Activated CD8-positive, alpha-beta memory T cell treated with anti-CD3 and anti-CD28 coated beads, Interleukin-2, amount 50 U/mL, for 48 hours (primary cell): ENCODE results near the gene LPP.
"Not testable (repeated sequence)": the region's sequence is repeated elsewhere in the genome, so short reads cannot be mapped to it uniquely, and the experiment has no call there.

Experiments
- DNase-seq: peaks from one replicate; pipeline ENCODE4 v3.0.0-alpha.2; 2020

Gene LPP

GRCh38 chr3:188617270-188617669 lies 463.3 kb downstream of the LPP start:
- DNase-seq = no peak

DNA sequence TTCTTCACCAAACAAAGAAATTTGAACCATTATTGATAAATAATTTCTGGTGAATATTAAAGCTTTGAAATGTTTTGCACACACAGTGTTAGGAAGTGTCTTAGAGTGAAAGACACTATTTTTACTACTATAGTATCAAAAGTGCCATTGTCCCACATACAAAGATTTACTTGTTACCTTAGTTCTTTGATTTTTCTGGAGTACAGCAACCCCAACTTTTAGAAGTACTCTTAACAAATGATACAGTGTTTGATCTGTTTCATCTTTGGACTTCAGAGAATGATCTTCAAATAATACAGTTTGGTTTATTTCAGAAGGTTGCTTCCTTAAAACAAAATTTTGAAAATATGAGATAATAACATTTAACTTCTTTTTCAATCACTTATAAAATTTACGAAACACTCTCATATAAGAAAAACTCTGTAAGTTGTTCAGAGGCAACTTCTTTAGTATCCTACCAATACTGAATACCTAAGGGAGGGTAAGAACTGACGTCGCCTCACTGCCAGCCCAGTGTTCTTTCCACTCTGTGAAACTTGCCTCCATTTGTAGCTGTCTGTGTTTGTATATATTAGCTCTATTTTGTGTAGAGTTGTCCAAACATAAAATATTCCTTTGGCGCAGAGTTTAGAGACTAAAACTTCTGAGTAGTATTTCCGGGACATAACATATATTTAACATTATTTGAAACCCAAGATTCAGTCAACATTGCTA lies 464.2 kb downstream of the LPP start:
- DNase-seq = no peak

DNA sequence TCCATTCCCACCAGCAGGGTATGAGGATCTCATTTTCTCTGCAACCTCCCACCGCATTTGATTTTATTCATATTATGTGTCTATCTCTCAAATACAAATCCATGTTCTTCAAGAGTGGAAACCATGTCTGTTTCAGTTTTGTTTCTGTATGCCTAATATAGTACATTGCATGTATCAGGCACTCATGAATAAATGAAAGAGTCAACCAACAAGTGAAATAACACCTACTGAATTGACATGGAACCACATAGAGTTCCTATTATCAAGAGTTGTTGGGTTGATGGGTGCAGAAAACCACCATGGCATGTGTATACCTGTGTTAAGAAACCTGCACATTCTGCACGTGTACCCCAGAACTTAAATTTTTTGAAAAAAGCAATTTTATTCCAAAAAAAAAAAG lies 466.8 kb downstream of the LPP start:
- no peak for DNase-seq

GRCh38 chr3:188624384-188624783 lies 470.4 kb downstream of the LPP start:
- DNase-seq = no peak

- no peak for DNase-seq
Measured at GRCh38 chr3:188624828-188625227, 470.9 kb downstream of the LPP start.

GRCh38 chr3:188627652-188628051 lies 473.7 kb downstream of the LPP start:
- DNase-seq = no peak

GRCh38 chr3:188631291-188632010 lies 477.5 kb downstream of the LPP start:
- no peak for DNase-seq

DNA sequence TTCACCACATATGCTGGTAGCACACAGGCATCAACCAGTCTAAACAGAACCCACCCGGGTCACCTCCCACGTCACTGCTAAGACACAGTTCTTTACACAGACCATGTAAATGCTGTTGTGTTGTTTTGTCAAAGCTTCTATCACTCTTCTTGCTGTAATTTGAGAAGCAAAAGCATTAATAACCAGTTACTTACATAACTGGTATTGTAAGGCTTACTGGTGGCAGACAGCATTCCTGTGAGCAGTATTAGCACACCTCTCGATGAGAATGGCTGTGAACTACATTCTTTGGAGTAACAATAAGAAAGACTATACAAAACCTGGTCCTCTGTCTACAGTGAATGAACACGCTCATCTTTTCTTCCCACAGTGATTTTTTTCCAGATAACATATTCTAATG lies 479.2 kb downstream of the LPP start:
- DNase-seq = no peak

DNA sequence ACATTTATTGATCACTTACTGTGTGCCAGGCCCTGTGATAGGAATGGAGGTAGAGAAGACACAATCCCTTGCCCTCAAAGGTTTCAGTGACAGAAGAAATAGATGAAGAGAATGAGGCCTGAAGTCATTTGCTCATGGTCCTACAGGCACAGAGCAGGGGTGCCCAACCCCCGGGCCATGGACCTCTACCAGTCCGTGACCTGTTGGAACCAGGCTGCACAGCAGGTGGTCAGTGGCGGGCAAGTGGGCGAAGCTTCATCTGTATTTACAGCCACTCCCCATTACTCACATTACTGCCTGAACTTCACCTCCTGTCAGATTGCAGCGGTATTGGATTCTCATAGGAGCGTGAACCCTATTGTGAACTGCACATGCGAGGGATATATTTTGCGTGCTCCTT lies 480.3 kb downstream of the LPP start:
- DNase-seq = no peak

DNA sequence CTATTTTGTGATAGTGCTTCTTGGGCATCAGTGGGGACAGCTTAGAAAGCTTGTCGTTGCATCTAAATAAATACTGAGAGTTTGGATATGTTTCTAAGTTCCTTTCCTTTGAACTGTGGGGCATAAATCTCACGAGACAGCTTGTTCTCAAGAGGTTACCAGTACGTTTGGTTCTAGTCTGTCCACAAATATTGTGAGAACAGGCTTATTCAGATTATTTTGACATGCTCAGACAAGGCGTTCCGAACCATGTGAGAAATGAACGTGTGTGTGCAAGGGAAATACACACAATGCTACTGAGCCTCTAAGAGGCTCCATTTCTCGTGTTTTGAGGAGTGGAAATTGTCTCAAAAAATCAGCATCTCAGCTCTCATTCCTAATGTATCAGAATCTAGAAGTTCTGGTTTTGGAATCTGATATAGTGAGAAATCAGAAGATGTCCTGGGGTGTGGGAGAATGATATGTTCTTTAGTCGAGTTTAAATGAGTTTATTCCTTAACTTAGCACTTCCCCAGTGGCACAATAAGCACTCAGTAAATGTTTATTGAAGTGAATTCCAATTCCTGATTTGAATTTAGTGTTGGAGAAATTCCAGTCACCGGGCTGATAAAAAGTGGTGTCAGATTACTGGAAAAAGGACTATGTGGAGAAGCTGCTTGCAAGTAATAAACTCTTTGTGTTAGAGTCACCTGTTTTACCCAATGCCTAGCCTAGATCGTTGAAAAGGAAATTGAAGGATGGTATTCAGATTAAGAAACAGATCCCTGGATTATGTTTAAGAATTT lies 481.5 kb downstream of the LPP start:
- DNase-seq = no peak

DNA sequence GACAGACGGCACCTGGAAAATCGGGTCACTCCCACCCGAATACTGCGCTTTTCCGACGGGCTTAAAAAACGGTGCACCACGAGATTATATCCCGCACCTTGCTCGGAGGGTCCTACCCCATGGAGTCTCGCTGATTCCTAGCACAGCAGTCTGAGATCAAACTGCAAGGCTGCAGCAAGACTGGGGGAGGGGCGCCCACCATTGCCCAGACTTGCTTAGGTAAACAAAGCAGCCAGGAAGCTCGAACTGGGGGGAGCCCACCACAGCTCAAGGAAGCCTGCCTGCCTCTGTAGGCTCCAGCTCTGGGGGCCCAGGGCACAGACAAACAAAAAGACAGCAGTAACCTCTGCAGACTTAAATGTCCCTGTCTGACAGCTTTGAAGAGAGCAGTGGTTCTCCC lies 482.3 kb downstream of the LPP start:
- DNase-seq = not testable (repeated sequence)

DNA sequence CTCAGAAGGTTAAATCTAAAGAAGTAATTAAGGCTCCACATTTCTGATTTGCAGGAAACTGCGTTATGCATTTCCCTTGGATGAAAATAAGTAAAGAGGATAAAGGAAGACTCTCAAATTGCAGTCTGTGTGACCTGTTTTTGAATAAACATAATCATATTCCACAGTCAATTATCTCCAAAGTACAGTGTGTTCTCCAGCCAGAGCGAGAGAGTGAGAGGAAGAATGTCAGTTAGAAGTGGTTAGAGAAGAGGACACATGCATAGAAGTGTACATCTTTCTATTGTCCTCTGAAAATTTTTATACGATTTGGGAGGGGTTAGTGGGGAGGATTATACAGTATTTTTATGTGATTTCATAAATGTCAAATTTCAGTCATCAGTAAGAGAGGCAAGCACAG lies 487.1 kb downstream of the LPP start:
- DNase-seq = no peak

DNA sequence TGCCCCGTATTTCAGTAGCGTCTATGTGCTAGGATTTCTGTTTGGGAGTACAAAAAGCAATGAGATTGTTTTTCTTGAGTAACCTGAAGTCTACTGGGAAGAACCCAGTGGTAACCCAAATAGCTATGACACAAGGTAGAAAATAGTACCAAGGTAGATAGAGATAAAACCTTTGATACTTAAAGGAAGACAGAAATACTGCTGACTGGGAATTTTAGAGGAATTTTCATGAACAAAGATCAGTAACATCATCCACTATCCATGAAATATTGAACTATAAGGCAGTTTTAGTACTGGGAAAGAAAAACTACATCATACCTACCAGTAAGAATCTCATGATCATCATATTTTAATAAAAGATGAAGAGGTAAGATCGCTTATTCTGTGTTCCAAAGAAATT lies 489.8 kb downstream of the LPP start:
- no peak for DNase-seq

DNA sequence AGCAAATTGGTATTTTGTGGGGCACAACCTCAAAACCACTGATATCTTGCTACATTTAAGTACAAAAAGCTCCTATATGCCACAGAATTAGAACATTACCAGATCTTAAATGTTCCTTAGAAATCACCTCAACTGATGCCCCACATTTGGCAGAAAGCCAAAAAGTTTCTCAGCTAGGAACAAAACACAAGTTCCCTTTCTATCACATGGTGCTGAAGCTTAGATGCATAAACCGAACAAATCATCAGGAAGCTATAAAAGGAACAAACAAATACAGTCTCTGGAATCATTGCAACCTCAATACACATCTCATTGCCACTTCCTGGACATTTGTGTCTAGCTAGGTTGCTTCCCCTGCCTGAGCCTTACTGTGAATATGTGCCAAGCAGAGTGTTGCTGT lies 492.6 kb downstream of the LPP start:
- no peak for DNase-seq

GRCh38 chr3:188647237-188647636 lies 493.3 kb downstream of the LPP start:
- DNase-seq = no peak

DNA sequence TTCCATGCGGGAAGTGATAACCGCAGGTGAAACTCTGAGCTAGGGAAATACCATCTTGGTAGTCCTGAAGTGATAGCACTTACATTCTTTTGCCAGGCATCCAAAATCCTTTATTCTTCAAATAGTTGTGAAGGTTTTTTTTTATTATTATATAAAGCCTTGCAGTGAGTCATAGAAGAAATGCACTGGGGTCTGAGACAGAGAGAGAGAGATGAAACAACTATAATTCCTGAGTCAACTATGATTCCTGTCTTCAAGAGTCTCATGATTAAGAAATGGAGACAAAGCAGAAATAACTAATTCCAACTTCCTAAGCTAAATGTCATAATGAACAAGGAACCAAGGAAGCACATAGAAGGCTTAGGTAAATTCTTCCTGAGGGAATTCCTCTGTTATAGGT lies 495.6 kb downstream of the LPP start:
- no peak for DNase-seq

GRCh38 chr3:188656196-188656982 lies 502.4 kb downstream of the LPP start:
- no peak for DNase-seq

DNA sequence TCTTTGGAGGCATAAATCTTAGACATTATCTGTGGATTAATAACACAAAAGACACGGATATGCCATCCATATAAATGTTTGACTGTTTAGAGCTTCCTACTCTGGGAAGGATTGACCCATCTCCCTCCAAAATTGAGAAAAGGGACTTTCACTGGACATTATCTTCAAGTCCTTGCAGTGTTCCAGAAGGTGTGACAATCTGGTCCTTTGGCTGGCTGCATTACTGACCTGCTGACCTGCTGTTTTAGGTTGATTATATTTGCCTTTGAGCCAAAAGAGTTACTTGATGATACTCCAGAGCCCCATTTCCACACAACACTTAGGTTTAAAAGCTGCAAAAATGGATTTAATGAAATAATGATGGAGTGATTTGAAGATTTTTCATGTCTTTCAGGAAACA lies 504.6 kb downstream of the LPP start:
- DNase-seq = no peak

- DNase-seq = no peak
Measured at GRCh38 chr3:188659449-188660090, 505.6 kb downstream of the LPP start.

DNA sequence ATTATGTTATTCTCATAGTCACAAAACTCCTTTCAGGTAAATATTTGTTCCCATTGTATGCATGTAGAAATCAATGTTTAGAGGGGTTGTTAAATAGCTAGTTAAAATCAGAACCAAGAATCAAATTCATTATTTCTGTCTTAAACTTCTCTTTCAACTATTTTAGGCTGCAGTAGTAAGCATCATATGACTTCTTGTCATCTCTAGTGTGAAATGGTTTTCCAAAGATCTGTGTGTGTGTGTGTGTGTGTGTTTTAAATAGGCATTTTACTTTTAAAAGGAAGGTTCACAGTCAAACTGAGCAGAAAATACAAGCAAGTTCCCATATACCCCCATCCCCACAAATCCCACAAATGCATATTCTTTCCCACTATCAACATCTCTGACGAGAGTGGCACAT lies 506.5 kb downstream of the LPP start:
- no peak for DNase-seq

DNA sequence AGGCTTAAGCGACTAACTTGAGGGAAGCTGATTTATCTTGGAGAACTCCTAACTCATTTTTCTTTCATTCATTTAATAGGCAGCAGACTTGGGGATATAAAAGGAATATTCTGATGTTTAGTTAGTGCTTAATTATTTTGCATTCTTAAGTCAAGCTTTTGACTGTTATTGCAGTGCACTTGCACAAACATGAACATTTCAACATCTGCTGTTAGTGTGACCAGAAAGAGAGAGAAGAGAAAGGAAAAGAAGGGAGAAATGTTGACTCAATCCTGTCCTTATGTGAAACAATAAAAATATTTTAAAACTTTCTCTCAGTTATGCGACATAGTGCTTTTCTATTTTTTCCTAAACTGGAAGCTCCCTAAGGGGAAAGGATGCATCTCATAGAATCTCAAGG lies 507.8 kb downstream of the LPP start:
- no peak for DNase-seq

DNA sequence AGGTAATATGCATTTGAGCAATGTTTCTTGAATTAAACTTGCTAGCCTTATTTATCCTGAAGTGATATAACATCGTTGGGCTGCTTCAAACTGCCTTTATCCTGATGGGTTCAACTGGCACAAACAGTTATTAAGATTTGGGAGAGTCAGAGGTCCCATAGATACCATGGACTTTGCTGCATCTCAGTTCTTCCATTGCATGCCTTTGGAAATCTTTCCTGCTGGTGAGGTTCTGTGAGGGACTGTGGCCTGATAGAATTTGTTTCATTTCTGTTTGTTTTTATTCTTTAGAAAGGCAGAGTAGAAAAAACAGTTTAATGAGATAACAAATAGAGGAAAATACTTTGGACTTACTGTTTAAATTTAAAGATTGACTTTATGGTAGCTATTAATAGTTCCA lies 508.3 kb downstream of the LPP start:
- no peak for DNase-seq

- no peak for DNase-seq
Measured at GRCh38 chr3:188662795-188663194, 508.8 kb downstream of the LPP start.
